GM12865 (cell line): ENCODE data around the gene COG4.
A peak's percentile ranks its signal among the peaks of the same experiment; 100 is the strongest.

Source experiments
- DNase-seq: peaks from one replicate; pipeline ENCODE4 v3.0.0; 2010; ENCODE audit warnings: low read depth
- H3K4me3 ChIP-seq: 2 replicates; pipeline ENCODE4 v1.5.1; 2011; ENCODE audit warnings: mild to moderate bottlenecking, low read depth, low read length, control low read depth
- TF ChIP-seq, protein P1 (sequence below): IDR thresholded peaks from 2 replicates; pipeline ENCODE4 v1.5.1; 2011; ENCODE audit warnings: low read length, control low read depth, low read depth, inconsistent platforms; ENCODE audit not compliant: insufficient read depth; ENCODE audit errors: missing control alignments

COG4 gene

DNA sequence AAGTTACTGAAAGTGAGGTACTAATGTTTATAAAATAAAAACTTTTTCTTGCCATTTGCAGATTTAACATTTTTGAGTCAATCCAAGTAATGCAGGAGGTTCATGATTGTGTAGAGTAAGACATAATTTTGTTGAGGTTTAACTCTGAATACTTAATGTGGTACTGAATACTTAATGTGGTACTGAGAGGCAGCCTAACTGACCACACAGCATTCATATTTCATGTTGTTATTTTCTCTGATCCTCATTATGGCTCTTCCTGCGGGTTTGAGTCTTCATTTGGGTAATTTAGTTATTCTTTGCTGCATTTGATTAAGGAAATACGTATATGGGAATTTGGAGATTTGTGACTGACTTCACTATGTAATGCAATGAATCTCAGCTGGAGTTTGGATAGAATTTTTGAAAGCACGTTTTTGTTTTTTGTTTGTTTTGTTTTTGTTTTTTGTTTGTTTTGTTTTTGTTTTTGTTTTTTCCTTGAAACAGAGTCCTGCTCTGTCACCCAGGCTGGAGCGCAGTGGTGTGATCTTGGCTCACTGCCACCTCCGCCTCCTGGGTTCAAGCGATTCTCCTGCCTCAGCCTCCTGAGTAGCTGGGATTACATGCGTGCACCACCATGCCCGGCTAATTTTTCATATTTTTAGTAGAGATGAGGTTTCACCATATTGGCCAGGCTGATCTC is 4.1 kb upstream of the COG4 start:
- peak overlapping the region; percentile 95 for H3K4me3 ChIP-seq
- no peak for DNase-seq
- TF ChIP-seq, protein P1, sequence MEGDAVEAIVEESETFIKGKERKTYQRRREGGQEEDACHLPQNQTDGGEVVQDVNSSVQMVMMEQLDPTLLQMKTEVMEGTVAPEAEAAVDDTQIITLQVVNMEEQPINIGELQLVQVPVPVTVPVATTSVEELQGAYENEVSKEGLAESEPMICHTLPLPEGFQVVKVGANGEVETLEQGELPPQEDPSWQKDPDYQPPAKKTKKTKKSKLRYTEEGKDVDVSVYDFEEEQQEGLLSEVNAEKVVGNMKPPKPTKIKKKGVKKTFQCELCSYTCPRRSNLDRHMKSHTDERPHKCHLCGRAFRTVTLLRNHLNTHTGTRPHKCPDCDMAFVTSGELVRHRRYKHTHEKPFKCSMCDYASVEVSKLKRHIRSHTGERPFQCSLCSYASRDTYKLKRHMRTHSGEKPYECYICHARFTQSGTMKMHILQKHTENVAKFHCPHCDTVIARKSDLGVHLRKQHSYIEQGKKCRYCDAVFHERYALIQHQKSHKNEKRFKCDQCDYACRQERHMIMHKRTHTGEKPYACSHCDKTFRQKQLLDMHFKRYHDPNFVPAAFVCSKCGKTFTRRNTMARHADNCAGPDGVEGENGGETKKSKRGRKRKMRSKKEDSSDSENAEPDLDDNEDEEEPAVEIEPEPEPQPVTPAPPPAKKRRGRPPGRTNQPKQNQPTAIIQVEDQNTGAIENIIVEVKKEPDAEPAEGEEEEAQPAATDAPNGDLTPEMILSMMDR: no peak

DNA sequence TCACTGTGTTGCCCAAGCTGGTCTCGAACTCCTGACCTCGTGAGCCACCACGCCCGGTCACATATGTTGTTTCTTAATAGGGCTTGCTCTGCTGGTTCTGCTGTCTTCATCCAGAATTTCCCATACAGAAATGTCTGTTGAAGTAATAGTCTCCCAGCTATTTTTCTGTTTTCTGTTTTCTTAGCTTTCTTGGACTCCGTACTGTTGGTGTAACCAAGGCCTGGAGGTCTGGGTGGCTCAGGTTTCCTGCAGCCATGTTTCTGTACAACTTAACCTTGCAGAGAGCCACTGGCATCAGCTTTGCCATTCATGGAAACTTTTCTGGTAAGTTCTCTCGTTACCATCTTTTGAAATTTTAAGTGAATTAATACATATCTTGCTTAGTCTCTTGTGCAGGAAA is 3.0 kb upstream of the COG4 start:
- no peak for DNase-seq
- TF ChIP-seq, protein P1: no peak
- peak overlapping the region; percentile 95 for H3K4me3 ChIP-seq

DNA sequence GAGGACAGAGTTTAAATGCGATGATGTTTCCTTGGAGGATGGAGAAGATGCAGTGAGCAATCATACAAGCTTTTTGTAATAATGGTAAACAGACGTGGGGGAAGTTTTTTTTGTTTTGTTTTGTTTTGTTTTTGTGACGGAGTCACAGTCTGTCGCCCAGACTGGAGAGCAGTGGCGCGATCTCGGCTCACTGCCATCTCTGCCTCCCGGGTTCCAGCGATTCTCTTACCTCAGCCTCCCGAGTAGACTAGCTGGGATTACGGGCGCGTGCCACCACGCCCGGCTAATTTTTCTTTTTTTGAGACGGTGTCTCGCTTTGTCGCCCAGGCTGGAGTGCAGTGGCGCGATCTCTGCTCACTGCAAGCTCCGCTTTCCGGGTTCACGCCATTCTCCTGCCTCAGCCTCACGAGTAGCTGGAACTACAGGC is 1.1 kb upstream of the COG4 start:
- DNase-seq: peak; percentile 24
- peak overlapping the region; percentile 95 for H3K4me3 ChIP-seq

DNA sequence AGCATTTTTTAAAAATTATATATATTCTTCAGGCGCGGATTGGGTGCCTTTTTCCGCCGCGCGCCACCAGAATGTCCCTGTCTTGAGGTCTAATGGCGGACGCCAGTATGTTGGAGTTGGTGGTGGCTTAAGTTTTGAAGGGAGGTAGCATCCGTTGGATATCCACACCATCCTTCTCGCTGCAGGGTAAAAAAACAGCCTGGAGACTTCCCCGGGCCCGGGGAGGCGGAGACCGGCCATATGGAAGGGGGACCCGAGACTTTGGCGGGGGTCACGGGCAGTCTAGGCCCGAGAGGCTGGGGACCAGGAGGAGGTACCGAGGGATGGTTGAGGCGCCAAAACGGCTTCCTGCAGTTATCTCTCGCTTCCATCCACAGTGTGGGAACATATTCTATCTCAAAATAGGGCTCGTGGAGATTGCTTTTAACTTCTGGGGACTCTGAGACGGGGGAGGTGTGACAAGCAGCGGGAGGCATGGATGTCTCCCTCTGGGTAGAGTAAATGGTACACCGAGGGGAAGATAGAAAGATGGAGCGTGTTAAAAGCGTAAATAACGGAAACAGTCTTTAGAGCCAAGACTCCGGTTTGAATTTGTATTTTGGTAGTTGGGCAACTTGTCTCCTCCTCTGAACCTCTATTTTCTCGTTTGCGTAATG is 517 bp upstream of the COG4 start, which contains the start of gene SF3B3:
TSS of gene SF3B3 (plus strand) at position 74 of the 656 bp plus-strand sequence. CDS start 2,841 bp downstream, outside the sequence.
- no peak for DNase-seq
- TF ChIP-seq, protein P1: no peak
- H3K4me3 ChIP-seq: peak within 1 kb of the TSS; percentile 95

DNA sequence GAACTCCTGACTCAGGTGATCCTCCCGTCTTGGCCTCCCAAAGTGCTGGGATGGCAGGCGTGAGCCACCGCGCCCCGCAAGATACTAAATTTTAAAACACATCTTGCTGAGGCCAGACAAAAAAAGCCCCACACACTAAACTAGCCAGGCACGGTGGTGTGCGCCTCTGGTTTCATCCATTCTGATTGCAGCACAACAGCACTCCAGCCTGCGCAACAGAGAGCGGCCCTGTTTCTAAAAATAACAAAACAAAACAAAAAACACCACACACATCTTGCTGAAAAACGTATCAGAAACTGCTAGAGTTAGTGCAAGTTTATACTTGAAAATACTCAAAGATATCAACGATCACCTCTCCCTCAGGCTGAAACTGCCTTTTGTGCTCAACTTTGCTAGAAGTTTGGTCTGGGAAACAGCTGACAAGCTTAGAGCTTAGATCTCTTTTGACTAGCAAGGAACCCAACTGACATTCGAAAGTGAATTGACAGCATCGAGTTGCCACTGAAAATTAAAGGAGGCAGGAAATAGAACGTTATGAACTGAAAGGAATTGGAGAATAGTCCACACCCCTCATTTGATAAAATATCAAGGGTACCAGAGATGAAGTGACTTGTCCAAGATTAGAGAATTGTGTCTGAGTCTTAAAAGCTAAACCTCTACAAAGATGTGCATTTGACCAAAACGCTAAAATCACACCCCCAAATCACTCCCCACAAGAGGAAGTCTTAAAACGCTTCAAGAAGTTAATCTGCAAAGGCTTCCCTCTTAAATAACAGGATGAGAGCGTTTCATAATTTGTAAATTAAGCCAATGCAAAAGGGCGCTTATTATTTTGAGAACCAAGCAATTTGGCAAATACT is 908 bp downstream of the COG4 start:
- TF ChIP-seq, protein P1: no peak
- DNase-seq: peak; percentile 80
- H3K4me3 ChIP-seq: peak overlapping the region; percentile 95

DNA sequence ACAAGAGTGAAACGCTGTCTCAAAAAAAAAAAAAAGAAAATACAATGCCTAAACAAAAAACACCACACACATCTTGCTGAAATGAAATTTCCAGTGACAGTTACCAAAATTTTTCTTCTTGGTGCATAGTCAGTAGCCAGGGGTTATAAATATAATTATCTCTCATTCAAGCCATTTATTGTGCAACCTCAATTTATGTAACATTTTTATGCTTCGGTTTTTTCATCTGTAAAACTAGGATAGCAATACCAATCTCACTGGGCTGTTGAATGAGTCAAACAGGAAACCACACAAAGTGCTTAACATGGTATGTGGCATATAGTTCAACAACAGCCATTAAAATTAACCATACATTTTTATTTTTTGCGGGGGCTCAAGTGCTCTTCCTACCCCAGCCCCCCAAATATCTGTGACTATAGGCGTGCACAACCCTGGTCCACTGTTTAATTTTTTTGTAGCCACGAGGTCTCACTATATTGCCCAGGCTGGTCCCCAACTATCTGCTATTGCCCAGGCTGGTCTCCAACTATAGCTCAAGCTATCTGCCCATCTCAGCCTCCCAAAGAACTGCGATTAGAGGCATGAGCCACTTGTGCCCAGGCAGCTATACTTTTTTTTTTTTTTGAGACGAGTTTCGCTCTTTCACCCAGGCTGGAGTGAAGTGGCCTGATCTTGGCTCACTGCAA is 2.6 kb downstream of the COG4 start:
- peak; percentile 77 for DNase-seq
- TF ChIP-seq, protein P1: no peak
- H3K4me3 ChIP-seq: peak overlapping the region; percentile 95

DNA sequence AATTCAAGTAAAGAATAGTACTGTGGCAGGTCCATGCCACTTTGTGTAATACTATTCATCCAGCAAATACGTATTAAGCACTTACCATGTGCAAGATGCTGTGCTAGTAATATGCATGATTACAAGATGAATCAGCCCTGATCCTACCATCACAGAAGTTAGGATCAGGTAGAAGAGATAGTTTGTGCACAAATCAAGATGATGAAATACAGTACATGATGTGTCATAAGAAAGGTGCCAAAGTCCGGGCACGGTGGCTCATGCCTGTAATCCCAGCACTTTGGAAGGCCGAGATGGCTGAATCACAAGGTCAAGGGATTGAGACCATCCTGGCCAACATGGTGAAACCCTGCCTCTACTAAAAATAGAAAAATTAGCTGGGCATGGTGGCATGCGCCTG is 10.9 kb downstream of the COG4 start:
- no peak for DNase-seq
- H3K4me3 ChIP-seq: no peak overlapping the region
- TF ChIP-seq, protein P1: no peak
